GM18499 (cell line): ENCODE data around the gene RAD51B.
"Not testable (repeated sequence)": the region's sequence is repeated elsewhere in the genome, so short reads cannot be mapped to it uniquely, and the experiment has no call there.

Source experiments
- ATAC-seq: cut with Tn5 transposase; IDR thresholded peaks from one replicate; pipeline ENCODE4 v1.9.1; 2021; ENCODE audit warnings: moderate number of reproducible peaks; ENCODE audit not compliant: insufficient read depth, unreplicated experiment

Gene RAD51B

GRCh38 chr14:67819563-67820421 lies at the start of gene RAD51B:
Gene RAD51B (plus strand): TSS chr14:67819779.
- ATAC-seq: peak; percentile 33

DNA sequence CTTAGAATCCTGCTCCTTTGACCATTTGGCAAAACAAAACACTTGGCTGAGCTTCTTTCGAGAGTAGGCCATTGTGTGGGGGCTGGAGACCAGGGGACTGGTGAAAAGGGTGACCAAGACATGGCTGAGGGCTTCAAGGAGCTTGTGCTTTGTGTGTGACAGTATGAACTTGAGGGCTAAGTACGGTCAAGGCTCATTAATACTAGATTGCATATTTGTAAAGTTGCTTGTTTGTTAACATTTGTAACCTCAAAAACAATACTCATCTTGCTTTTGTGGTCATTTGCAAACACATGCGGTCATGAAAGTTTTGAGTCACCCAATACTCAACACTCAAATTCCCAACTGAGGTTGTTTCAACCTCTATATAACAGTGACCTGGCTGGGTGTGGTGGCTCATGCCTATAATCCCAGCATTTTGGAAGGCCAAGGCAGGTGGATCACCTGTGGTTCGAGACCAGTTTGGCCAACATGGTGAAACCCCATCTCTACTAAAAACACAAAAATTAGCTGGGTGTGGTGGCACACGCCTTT lies 45.7 kb upstream of the RAD51B start:
- no peak for ATAC-seq

GRCh38 chr14:67776653-67777322 lies 42.8 kb upstream of the RAD51B start:
- no peak for ATAC-seq

GRCh38 chr14:67778792-67779191 lies 40.8 kb upstream of the RAD51B start:
- ATAC-seq: no peak

DNA sequence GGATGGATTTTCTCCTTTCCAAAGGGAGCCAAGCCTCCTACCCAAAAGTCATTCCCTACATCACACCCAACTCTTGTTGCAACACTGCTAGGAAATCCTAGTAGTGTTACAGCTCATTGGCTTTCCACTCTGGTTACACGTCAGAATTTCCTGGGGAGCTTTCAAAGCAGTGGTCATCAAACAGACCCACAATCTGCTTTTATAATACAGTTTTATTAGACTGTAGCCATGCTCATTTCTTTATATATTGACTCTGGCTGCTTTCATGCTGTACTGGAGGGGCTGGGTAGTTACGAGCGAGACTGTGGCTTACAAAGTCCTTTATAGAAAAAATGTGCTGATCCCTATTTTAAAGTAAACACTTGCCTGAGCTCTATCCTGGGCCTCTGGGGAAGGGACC lies 37.5 kb upstream of the RAD51B start:
- no peak for ATAC-seq

DNA sequence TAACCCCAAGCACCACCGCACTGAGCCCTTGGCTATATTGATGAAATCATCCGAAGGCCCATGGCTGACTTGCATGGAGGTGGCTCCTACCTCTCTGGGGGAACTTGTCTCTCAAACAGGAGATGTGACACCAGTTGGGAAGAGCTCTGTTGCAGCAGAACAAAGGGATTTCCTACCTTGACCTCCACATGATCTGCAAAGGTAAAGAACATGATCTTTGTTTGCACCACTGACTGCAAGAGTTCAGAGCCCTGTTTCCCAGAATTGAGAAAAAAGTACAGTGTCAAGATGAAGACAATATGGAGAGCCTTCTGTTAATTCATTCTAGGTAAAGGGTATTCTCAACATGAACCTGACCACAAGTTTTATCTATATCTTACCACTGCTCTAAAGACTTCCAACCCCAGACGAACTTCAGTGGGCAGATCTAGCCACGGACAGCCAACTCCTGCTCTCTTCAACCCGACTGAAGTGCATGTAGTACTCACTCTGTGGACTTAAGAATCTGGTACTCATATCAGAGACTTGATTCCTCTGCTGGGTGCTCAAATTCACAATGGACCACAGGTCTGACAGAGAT lies 35.2 kb upstream of the RAD51B start:
- ATAC-seq: no peak

- ATAC-seq: no peak
Observed at GRCh38 chr14:67785270-67786109, 34.1 kb upstream of the RAD51B start.

GRCh38 chr14:67787673-67788072 lies 31.9 kb upstream of the RAD51B start:
- no peak for ATAC-seq

GRCh38 chr14:67798731-67799130 lies 20.8 kb upstream of the RAD51B start:
- ATAC-seq: no peak

DNA sequence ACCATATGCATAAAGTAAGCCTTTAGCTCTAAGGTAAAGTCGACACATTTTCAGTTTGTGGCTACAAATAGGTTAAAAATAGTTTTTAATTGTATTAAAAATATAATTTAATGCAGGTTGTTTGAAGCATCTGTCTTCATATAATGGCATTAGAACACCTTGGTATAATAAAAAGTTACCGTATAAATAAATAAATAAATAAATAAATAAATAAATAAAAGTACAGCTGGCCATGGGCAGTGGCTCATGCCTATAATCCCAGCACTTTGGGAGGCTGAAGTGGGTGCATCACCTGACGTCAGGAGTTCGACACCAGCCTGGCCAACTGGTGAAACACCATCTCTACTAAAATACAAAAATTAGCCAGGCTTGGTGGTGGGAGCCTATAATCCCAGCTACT lies 18.8 kb upstream of the RAD51B start:
- no peak for ATAC-seq

DNA sequence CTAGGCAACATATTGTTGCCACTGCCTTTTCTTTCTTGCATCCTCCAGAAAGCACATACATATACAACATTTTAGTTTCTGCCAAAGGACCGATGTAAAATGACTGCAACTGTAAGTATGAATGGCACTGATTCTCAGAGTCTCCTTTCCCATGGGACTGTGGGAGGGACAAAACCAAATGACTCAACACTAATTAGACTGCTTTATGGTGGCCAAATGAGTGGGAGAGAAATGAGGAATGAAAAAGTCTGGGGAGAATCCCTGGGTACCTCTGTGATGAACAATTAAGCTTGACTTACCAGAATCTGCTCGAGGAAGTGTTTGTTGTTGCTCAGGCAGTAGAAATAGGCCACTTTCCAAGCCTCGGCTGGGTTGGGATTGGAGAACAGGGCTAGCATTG lies 13.3 kb upstream of the RAD51B start:
- no peak for ATAC-seq

DNA sequence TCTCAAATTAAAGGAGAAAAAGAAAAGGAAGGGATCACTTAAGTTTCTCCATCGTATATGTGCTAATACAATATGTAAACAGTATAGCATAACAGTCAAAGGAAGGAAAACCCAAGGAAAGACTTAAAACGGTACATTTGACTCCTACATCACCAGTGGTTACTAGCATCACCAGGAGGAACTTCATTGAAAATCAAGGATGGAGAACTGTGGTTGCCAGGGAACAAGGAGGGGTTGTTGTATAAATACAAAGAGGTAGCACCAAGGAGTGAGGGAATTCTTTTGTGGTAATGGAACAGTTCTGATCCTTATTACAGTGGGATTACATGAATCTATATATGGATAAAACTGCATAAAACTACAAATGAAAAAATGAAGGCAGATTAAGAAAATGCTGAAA lies 4.8 kb upstream of the RAD51B start:
- ATAC-seq: no peak

DNA sequence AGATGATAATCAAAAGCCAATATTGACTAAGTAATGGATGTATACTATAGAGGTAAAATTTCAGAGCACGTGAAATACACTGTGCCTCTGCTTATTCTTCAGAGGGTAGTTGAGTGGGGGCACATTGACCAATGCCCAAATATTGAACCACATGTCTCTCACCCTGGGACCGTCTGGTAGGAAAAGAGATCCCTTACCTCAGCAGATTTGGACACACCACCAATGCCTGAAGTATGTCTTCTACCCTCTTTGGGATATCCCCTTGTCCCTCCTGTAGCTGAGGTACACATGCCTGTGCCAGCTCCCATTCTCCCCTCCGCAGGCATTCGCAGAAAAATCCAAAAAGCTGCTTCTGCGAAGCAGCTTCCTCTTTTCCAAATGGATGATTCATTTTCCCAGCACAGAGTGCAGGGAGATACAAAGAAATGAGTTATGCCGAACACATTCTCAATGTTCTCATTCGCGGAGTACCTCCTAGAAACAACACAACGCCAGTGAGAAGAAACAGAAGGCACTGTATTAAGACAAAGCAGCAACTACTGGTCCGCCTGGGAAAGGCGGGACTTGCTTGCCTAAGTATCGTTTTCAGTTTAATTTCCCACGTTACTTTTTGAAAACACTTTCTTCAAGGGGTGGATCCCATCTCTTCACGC lies 3.9 kb upstream of the RAD51B start:
- no peak for ATAC-seq

DNA sequence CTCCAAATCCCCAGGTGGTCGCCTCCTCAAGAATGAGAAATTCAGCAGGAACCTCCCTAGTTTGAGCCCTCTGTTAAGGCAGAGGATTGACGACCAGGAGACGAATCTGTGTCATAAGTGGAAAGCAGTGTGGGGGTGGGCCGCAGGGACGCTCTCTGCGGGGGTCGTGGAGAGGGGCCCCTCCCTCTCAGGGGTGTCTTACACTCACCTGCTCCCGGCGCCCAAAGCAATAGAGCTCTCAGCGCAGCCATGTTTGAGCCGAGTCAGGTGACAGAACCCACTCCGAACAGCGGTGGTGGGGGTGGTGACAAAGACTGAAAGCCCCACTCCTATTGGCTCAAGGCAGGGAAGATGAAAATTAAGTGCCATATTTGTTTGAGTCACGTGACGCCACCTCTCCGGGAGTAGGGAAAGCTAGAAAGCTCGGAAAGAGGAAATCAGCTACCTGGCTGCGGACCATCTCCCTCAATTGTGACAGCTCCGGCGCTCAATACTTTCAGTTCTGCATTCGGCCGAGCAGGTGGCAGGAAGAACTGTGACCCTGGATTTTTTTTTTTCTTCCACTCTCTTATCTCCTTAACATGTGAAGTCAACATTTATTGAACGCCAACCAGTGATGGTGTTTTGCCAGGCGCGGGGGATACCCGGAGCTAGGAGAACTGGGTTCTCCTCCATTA lies 3.1 kb upstream of the RAD51B start, which contains the start of gene ZFYVE26:
Gene ZFYVE26, minus strand, starts transcription at position 265 of the 677 bp plus-strand sequence. CDS start 627 bp downstream, outside the sequence.
- ATAC-seq: peak; percentile 64

DNA sequence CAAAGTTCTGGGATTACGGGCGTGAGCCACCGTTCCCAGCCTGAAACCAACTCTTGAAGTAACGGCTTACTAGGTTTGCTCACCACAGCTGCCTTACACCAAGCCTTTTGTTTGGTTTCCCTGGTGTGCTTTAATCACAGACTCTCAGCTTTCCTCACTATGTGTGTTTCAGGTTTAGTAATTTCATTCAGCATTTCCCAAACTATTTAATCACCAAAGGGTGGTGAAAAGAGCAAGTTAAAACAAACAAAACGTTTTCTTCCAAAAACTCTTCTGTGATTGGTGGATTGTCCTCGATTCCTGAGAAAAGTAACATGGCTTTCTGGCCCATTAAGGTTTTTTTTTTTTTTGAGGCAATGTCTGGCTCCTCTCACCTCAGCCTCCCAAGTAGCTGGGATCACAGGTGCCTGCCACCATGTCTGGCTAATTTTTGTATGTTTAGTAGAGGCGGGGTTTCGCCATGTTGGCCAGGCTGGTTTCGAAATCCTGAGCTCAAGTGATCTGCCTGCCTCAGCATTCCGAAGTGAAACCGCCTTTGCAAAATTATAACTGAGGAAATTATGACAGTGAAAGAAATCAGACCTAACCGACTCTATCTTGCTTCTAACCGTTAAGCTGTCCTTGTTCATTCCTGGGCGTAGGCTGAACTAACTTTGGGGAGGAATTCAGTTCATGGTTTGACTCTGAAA lies 1.7 kb upstream of the RAD51B start:
- ATAC-seq: no peak

- not testable (repeated sequence) for ATAC-seq
Observed at GRCh38 chr14:67818476-67818875, 1.1 kb upstream of the RAD51B start.

GRCh38 chr14:67820428-67820971 lies 921 bp downstream of the RAD51B start:
- no peak for ATAC-seq

GRCh38 chr14:67821121-67821520 lies 1.5 kb downstream of the RAD51B start:
- no peak for ATAC-seq
